HepG2 (cell line): Measurements from ENCODE around the gene SLC38A2. TPM values are rescaled to one million over a fixed set of nuclear protein-coding genes. Genes with fewer than 3 reads are reported as not detected.

Source experiments
- ATAC-seq: fragments of 200-7000 bp; cut with Tn5 transposase; 3 replicates; pipeline ENCODE4 v1.9.1; 2020; ENCODE audit warnings: mild to moderate bottlenecking, moderate library complexity
- BruUV-seq: library from RNA; stranded (reverse); fragments of 400-500 nt; replicated peaks from 2 replicates; lab custom pipeline; 2021; lab: Mats Ljungman, UMichigan
- CTCF ChIA-PET: fragments of 300-600 bp; formaldehyde crosslinking; extraction: SDS; loops from one replicate; lab custom pipeline; 2021; ENCODE audit warnings: low total read pairs, inconsistent platforms, low intra/inter-chr PET ratio; lab: Yijun Ruan, JAX
- POLR2A ChIA-PET: fragments of 350-600 bp; sonication (Branson Sonifier 250); formaldehyde crosslinking; loops from one replicate; lab custom pipeline; 2020; ENCODE audit warnings: antibody characterized with exemption, inconsistent platforms; lab: Yijun Ruan, JAX
- DNase-seq: peaks from one replicate; pipeline ENCODE4 v3.0.0-alpha.2; 2015; ENCODE audit warnings: low spot score
- FAIRE-seq: peaks from 3 replicates; lab custom pipeline; 2011; peaks lifted over from hg19 to GRCh38; lab: Jason Lieb, UNC
- H2AFZ ChIP-seq: one replicate; pipeline ENCODE4 v1.6.1; 2011; ENCODE audit warnings: low read length, inconsistent platforms
- H3K27ac ChIP-seq: fragments of 300-600 bp; 3 replicates; pipeline ENCODE4 v1.8.0; 2011; ENCODE audit warnings: mixed run types, mild to moderate bottlenecking, mixed read lengths, low read length, inconsistent platforms; ENCODE audit not compliant: insufficient read depth; ENCODE audit errors: extremely low read length
- H3K27me3 ChIP-seq, 2 experiments: fragments of 200-600 bp in 1 of 2; 2 replicates in 1 of 2; 3 replicates in 1 of 2; pipeline versions ENCODE4 v1.6.0 to v1.8.0; 2011; ENCODE audit warnings: low read length in 2 of 2, mild to moderate bottlenecking in 2 of 2, moderate library complexity in 2 of 2, inconsistent platforms in 1 of 2; ENCODE audit not compliant: insufficient read depth in 2 of 2, control insufficient read depth in 1 of 2
- H3K36me3 ChIP-seq, 2 experiments: fragments of 200-600 bp in 1 of 2; replicated peaks in 1 of 2; 2 replicates in 1 of 2; 3 replicates in 1 of 2; pipeline versions ENCODE4 v1.5.1 to v1.8.0; 2011; ENCODE audit warnings: low read length in 2 of 2, inconsistent platforms in 1 of 2; ENCODE audit not compliant: insufficient read depth in 2 of 2, control insufficient read depth in 1 of 2
- H3K4me1 ChIP-seq: 2 replicates; pipeline ENCODE4 v1.5.1; 2012; ENCODE audit warnings: low read length, inconsistent platforms; ENCODE audit not compliant: insufficient read depth
- H3K4me2 ChIP-seq: 2 replicates; pipeline ENCODE4 v1.6.0; 2011; ENCODE audit warnings: low read depth, low read length, inconsistent platforms
- H3K4me3 ChIP-seq, 3 experiments: fragments of 200-600 bp in 1 of 3; sonication (generic), shearing (Covaris generic) in 1 of 3; replicated peaks in 1 of 3; 2 replicates each; pipeline ENCODE4 v1.5.1; 2011 to 2016; ENCODE audit warnings: low read length in 3 of 3, inconsistent platforms in 2 of 3, low read depth in 2 of 3, mild to moderate bottlenecking in 2 of 3, control low read depth in 1 of 3, mixed read lengths in 1 of 3; ENCODE audit not compliant: insufficient read depth in 1 of 3
- H3K79me2 ChIP-seq: one replicate; pipeline ENCODE4 v1.6.1; 2011; ENCODE audit warnings: low read length, inconsistent platforms; ENCODE audit not compliant: insufficient read depth
- H3K9ac ChIP-seq: 2 replicates; pipeline ENCODE4 v1.6.0; 2011; ENCODE audit warnings: mild to moderate bottlenecking, low read depth, low read length, inconsistent platforms; ENCODE audit not compliant: insufficient read depth
- H3K9me3 ChIP-seq: 2 replicates; pipeline ENCODE4 v1.5.1; 2012; ENCODE audit warnings: mild to moderate bottlenecking, low read length
- H4K20me1 ChIP-seq: 2 replicates; pipeline ENCODE4 v1.6.0; 2011; ENCODE audit warnings: inconsistent platforms, mild to moderate bottlenecking, low read length, moderate library complexity; ENCODE audit not compliant: insufficient read depth
- ADNP ChIP-seq: sonication (generic); formaldehyde crosslinking; IDR thresholded peaks from 2 replicates; pipeline ENCODE4 v1.4.0; 2020; ENCODE audit warnings: missing genetic modification reagents
- CTCF ChIP-seq: sonication (generic); formaldehyde crosslinking; IDR thresholded peaks from 2 replicates; pipeline ENCODE4 v1.5.0; 2020; ENCODE audit warnings: mild to moderate bottlenecking, missing genetic modification reagents, moderate library complexity
- DRAP1 ChIP-seq: IDR thresholded peaks from 2 replicates; pipeline ENCODE4 v1.6.1; 2016; ENCODE audit warnings: missing genetic modification reagents, missing compliant biosample characterization
- GATAD2A ChIP-seq: IDR thresholded peaks from 2 replicates; pipeline ENCODE4 v1.6.1; 2016
- HMG20A ChIP-seq: IDR thresholded peaks from 2 replicates; pipeline ENCODE4 v1.6.1; 2016; ENCODE audit warnings: borderline replicate concordance
- MAFK ChIP-seq, 2 experiments: IDR thresholded peaks in 1 of 2; conservative IDR thresholded peaks in 1 of 2; 2 replicates each; pipeline ENCODE4 v1.6.1; 2011; ENCODE audit warnings: improper control_type of control experiment in 2 of 2, low read length in 2 of 2
- NR1H2 ChIP-seq: sonication (generic); formaldehyde crosslinking; IDR thresholded peaks from 2 replicates; pipeline ENCODE4 v1.8.1; 2022; ENCODE audit warnings: low read depth, missing genetic modification reagents, borderline replicate concordance
- TBX3 ChIP-seq: fragments of 450-650 bp; IDR thresholded peaks from 2 replicates; pipeline ENCODE4 v1.6.1; 2017; ENCODE audit warnings: antibody characterized with exemption, mild to moderate bottlenecking, inconsistent platforms, borderline replicate concordance
- ZNF3 ChIP-seq: IDR thresholded peaks from 2 replicates; pipeline ENCODE4 v1.7.0; 2017; ENCODE audit warnings: inconsistent platforms
- ZNF331 ChIP-seq: sonication (generic); formaldehyde crosslinking; IDR thresholded peaks from 2 replicates; pipeline ENCODE4 v1.4.0; 2020; ENCODE audit warnings: missing genetic modification reagents
- ZNF644 ChIP-seq: IDR thresholded peaks from 2 replicates; pipeline ENCODE4 v1.6.1; 2016; ENCODE audit warnings: low read depth
- ZSCAN30 ChIP-seq: sonication (generic); formaldehyde crosslinking; IDR thresholded peaks from 2 replicates; pipeline ENCODE4 v1.5.0; 2020; ENCODE audit warnings: mild to moderate bottlenecking, missing genetic modification reagents
- WGBS: methylation state at CpG from one replicate; pipeline ENCODE4 v1.1.6; 2017; ENCODE audit warnings: low lambda C conversion rate; 5-methylcytosine and 5-hydroxymethylcytosine counted together
- in situ Hi-C: cut with HindIII; loops from 2 replicates; pipeline ENCODE4 v1.10.0; 2017; ENCODE audit warnings: low pct_unique_long_range_greater_than_20kb; ENCODE audit not compliant: extremely low pct_ligation_motif_present
- intact Hi-C: fragments of 100-400 bp; cut with micrococcal nuclease; formaldehyde crosslinking; loops from one replicate; pipeline ENCODE4 v1.10.0; 2022; ENCODE audit not compliant: unreplicated experiment
- polyA plus RNA-seq, 8 experiments: library from polyadenylated mRNA; depleted of rRNA in 3 of 8; stranded (reverse) in 7 of 8; unstranded in 1 of 8; fragments of >200 nt; fragmentation: Illumina TruSeq in 4 of 8; extraction: Trizol in 4 of 8; gene quantifications; 2 replicates each; pipeline versions ENCODE4 v1.2.1 to v1.2.3, GENCODE V29; 2011 to 2016; ENCODE audit warnings: low read depth in 4 of 8, missing spikeins in 1 of 8, mixed read lengths in 1 of 8; ENCODE audit not compliant: insufficient read depth in 1 of 8
- total RNA-seq, 5 experiments: library from RNA; depleted of rRNA; stranded (reverse); fragments of >200 nt; fragmentation: Illumina TruSeq; extraction: Trizol; gene quantifications; 2 replicates each; pipeline ENCODE4 v1.2.3, GENCODE V29; 2016; ENCODE audit warnings: low read depth in 1 of 5
- TF ChIP-seq, protein P1 (sequence below), 2 experiments: sonication (generic) in 1 of 2; formaldehyde crosslinking in 1 of 2; IDR thresholded peaks; 2 replicates each; pipeline versions ENCODE4 v1.4.0 to v1.6.1; 2018 to 2020; ENCODE audit warnings: missing genetic modification reagents in 2 of 2, borderline replicate concordance in 1 of 2, low read depth in 1 of 2, mild to moderate bottlenecking in 1 of 2, missing biosample characterization in 1 of 2
- TF ChIP-seq, protein P2 (sequence below): IDR thresholded peaks from 2 replicates; pipeline ENCODE4 v1.6.1; 2016; ENCODE audit warnings: mild to moderate bottlenecking
- TF ChIP-seq, protein P3 (sequence below): sonication (generic); formaldehyde crosslinking; IDR thresholded peaks from 2 replicates; pipeline ENCODE4 v1.4.0; 2020; ENCODE audit warnings: missing genetic modification reagents
- TF ChIP-seq, protein P4 (sequence below): sonication (generic); formaldehyde crosslinking; IDR thresholded peaks from 2 replicates; pipeline ENCODE4 v1.5.0; 2020; ENCODE audit warnings: missing genetic modification reagents

The SLC38A2 gene
- total and polyA plus RNA-seq, 2 of the 13 experiments (the other 11 are each of a cell fraction or from before 2014, with no cell fraction given) = 368 to 880 TPM

- POLR2A ChIA-PET = interaction anchor here (1.8 kb wide), 1 partner anchor 17 kb away, joined by 5 read pairs; no protein-coding TSS in a partner anchor
- in situ Hi-C loops = loop anchor here (5.0 to 25.0 kb wide), 3 partner anchors 592 to 970 kb away; no protein-coding TSS in a partner anchor
- TF ChIP-seq TBX3 (no peak), MAFK (conservative IDR thresholded peaks at IDR 0.05 in 1 of 2, IDR thresholded peaks at IDR 0.05 in 1 of 2; ENCODE audit: low read length in 2 of 2) (peak; percentile 39 to 43; a peak in 3 of 4 replicates), GATAD2A (CRISPR knock-in tag) (peak; percentile 64), ADNP (CRISPR knock-in tag) (no peak), NR1H2 (CRISPR knock-in tag) (no peak), ZNF644 (CRISPR knock-in tag) (0 out of 2 replicates have a peak, but pooled peaks have one; percentile 17), DRAP1 (CRISPR knock-in tag) (0 out of 2 replicates have a peak, but pooled peaks have one; percentile 22), CTCF (CRISPR knock-in tag) (peak; percentile 89), HMG20A (CRISPR knock-in tag) (peak; percentile 26; the same call in 1 of the 2 replicates), ZNF3 (CRISPR knock-in tag) (no peak), ZNF331 (CRISPR knock-in tag) (no peak), ZSCAN30 (CRISPR knock-in tag) (no peak)
- TF ChIP-seq, protein P1, sequence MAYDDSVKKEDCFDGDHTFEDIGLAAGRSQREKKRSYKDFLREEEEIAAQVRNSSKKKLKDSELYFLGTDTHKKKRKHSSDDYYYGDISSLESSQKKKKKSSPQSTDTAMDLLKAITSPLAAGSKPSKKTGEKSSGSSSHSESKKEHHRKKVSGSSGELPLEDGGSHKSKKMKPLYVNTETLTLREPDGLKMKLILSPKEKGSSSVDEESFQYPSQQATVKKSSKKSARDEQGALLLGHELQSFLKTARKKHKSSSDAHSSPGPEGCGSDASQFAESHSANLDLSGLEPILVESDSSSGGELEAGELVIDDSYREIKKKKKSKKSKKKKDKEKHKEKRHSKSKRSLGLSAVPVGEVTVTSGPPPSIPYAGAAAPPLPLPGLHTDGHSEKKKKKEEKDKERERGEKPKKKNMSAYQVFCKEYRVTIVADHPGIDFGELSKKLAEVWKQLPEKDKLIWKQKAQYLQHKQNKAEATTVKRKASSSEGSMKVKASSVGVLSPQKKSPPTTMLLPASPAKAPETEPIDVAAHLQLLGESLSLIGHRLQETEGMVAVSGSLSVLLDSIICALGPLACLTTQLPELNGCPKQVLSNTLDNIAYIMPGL (CRISPR knock-in tag; IDR thresholded peaks at IDR 0.05; ENCODE audit: borderline replicate concordance in 1 of 2, low read depth in 1 of 2) = 0 out of 4 replicates have a peak, but pooled peaks of 1 of the 2 experiments have one; percentile 13
- TF ChIP-seq, protein P2, sequence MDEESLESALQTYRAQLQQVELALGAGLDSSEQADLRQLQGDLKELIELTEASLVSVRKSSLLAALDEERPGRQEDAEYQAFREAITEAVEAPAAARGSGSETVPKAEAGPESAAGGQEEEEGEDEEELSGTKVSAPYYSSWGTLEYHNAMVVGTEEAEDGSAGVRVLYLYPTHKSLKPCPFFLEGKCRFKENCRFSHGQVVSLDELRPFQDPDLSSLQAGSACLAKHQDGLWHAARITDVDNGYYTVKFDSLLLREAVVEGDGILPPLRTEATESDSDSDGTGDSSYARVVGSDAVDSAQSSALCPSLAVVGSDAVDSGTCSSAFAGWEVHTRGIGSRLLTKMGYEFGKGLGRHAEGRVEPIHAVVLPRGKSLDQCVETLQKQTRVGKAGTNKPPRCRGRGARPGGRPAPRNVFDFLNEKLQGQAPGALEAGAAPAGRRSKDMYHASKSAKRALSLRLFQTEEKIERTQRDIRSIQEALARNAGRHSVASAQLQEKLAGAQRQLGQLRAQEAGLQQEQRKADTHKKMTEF (CRISPR knock-in tag) = 0 out of 2 replicates have a peak, but pooled peaks have one; percentile 8
- TF ChIP-seq, protein P3, sequence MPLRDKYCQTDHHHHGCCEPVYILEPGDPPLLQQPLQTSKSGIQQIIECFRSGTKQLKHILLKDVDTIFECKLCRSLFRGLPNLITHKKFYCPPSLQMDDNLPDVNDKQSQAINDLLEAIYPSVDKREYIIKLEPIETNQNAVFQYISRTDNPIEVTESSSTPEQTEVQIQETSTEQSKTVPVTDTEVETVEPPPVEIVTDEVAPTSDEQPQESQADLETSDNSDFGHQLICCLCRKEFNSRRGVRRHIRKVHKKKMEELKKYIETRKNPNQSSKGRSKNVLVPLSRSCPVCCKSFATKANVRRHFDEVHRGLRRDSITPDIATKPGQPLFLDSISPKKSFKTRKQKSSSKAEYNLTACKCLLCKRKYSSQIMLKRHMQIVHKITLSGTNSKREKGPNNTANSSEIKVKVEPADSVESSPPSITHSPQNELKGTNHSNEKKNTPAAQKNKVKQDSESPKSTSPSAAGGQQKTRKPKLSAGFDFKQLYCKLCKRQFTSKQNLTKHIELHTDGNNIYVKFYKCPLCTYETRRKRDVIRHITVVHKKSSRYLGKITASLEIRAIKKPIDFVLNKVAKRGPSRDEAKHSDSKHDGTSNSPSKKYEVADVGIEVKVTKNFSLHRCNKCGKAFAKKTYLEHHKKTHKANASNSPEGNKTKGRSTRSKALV = no peak
- TF ChIP-seq, protein P4, sequence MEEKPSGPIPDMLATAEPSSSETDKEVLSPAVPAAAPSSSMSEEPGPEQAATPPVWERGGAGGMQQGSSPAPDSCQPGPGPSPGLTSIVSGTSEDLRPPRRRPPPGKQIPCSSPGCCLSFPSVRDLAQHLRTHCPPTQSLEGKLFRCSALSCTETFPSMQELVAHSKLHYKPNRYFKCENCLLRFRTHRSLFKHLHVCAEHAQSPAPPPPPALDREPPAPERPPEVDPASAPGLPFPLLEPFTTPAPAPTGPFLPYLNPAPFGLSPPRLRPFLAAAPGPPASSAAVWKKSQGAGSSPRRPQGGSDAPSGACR = no peak
These were observed 30.0 kb downstream of the SLC38A2 start for GRCh38 chr12:46342562-46343033.

More at GRCh38 chr12:46342562-46343033, 30.0 kb downstream of the SLC38A2 start:
- no TSS peak for BruUV-seq
- H3K27ac ChIP-seq = no peak overlapping the region
- DNase-seq = peak; percentile 64
- intact Hi-C loops = loop anchor here (1.0 to 5.0 kb wide), 5 partner anchors 50 to 679 kb away; no protein-coding TSS in a partner anchor
- no peaks in the 10 kb centered on the region for H3K27me3 ChIP-seq
- peak overlapping the region; percentile 69 for H3K4me2 ChIP-seq
- H3K36me3 ChIP-seq = no peaks in the 10 kb centered on the region
- CTCF ChIA-PET = interaction anchor here (0.9 to 2.5 kb wide), 4 partner anchors 335 to 679 kb away, joined by 5 to 10 read pairs (median 8); no protein-coding TSS in a partner anchor
- no peaks in the 10 kb centered on the region for H3K79me2 ChIP-seq
- H2AFZ ChIP-seq = peak overlapping the region; percentile 33
- H3K9me3 ChIP-seq = no peaks in the 10 kb centered on the region
- H4K20me1 ChIP-seq = no peaks in the 10 kb centered on the region
- H3K4me1 ChIP-seq = peaks cover 14% of the 10 kb centered on the region
- ATAC-seq = peak; percentile 99
- peak overlapping the region in 1 of 3 experiments; percentile 27; a peak in 2 of 6 replicates for H3K4me3 ChIP-seq
- FAIRE-seq = peak; percentile 51
- 5% methylated on average over 3 of the region's 3 CpGs for WGBS
- H3K9ac ChIP-seq = peak overlapping the region; percentile 25; the same call in 1 of the 2 replicates
